Ishikawa (cell line): ENCODE measurements around the gene C2CD4C.

Experiments used
- CEBPB ChIP-seq: IDR thresholded peaks from 2 replicates; pipeline ENCODE4 v1.6.1; 2012
- CREB1 ChIP-seq: IDR thresholded peaks from 2 replicates; pipeline ENCODE4 v1.6.1; 2012; ENCODE audit warnings: low read depth
- EGR1 ChIP-seq: IDR thresholded peaks from 2 replicates; pipeline ENCODE4 v1.6.1; 2012
- EP300 ChIP-seq: IDR thresholded peaks from 2 replicates; pipeline ENCODE4 v1.6.1; 2012; ENCODE audit warnings: borderline replicate concordance
- FOXM1 ChIP-seq: IDR thresholded peaks from 2 replicates; pipeline ENCODE4 v1.6.1; 2012; ENCODE audit warnings: low read depth, borderline replicate concordance
- MAX ChIP-seq: IDR thresholded peaks from 2 replicates; pipeline ENCODE4 v1.6.1; 2012
- REST ChIP-seq: IDR thresholded peaks from 2 replicates; pipeline ENCODE4 v1.6.1; 2012; ENCODE audit warnings: low read depth, mild to moderate bottlenecking
- TAF1 ChIP-seq: IDR thresholded peaks from 2 replicates; pipeline ENCODE4 v1.6.1; 2012; ENCODE audit warnings: low read depth, mild to moderate bottlenecking
- TCF12 ChIP-seq: IDR thresholded peaks from 2 replicates; pipeline ENCODE4 v1.6.1; 2012; ENCODE audit warnings: low read depth
- TEAD4 ChIP-seq: IDR thresholded peaks from 2 replicates; pipeline ENCODE4 v1.6.1; 2012
- USF1 ChIP-seq: IDR thresholded peaks from 2 replicates; pipeline ENCODE4 v1.6.1; 2012
- YY1 ChIP-seq: IDR thresholded peaks from 2 replicates; pipeline ENCODE4 v1.6.1; 2012; ENCODE audit warnings: low read depth
- ZBTB7A ChIP-seq: IDR thresholded peaks from 2 replicates; pipeline ENCODE4 v1.6.1; 2012; ENCODE audit warnings: low read depth

- TF ChIP-seq ZBTB7A (no peak), CEBPB (no peak), YY1 (no peak), USF1 (no peak), MAX (no peak), REST (no peak), EGR1 (no peak), TAF1 (no peak), EP300 (no peak), FOXM1 (no peak), TCF12 (no peak), TEAD4 (no peak), CREB1 (no peak)
These were observed 13.4 kb upstream of the C2CD4C start for GRCh38 chr19:422213-422916.
